ENCODE measurements around the gene MBOAT2. TPM values are rescaled to one million over a fixed set of nuclear protein-coding genes. Genes with fewer than 3 reads are reported as not detected.

Gene MBOAT2
- total RNA-seq, 1 experiment from 2014 or later, result 34.8 TPM

GRCh38 chr2:8997631-8998030 lies 5.9 kb downstream of the MBOAT2 start:
- in situ Hi-C loops (cut with HindIII; ENCODE audit: low pct_unique_long_range_greater_than_20kb, low sequenced_read_pairs), result no loop called here
- Histone ChIP-seq H3K4me1 (ENCODE audit: control insufficient read depth, insufficient read depth, low read length) (peaks cover 42% of the 10 kb centered on the region), H3K4me3 (ENCODE audit: low read depth in 2 of 2, low read length in 2 of 2) (no peak overlapping the region), H3K27ac (ENCODE audit: low read length) (no peak overlapping the region), H3K9me3 (ENCODE audit: control insufficient read depth, insufficient read depth, low read depth, low read length) (no peaks in the 10 kb centered on the region), H3K36me3 (ENCODE audit: control insufficient read depth, insufficient read depth, low read length) (no peaks in the 10 kb centered on the region; the same call in 1 of the 2 replicates), H3K27me3 (ENCODE audit: control insufficient read depth, insufficient read depth, low read length) (no peaks in the 10 kb centered on the region)
- no peak for TF ChIP-seq POLR2AphosphoS5 (IDR thresholded peaks at IDR 0.05; ENCODE audit: low read depth, low read length)
- no peak for TF ChIP-seq SIN3A (IDR thresholded peaks at IDR 0.05; ENCODE audit: borderline replicate concordance, insufficient read depth, low read depth, low read length)
- TF ChIP-seq REST (IDR thresholded peaks at IDR 0.05; ENCODE audit: insufficient read depth in 1 of 2, low read depth in 2 of 2, low read length in 1 of 2), result no peak
- TF ChIP-seq TCF7L2 (IDR thresholded peaks at IDR 0.05; ENCODE audit: low read depth, low read length), result no peak
- POLR2A ChIA-PET, result no interaction called here
- ATAC-seq (no peak), DNase-seq (ENCODE audit: low read depth, low spot score) (no peak)
- intact Hi-C loops (cut with micrococcal nuclease; ENCODE audit: unreplicated experiment), result no loop called here
- BruUV-seq (replicated peaks), result no TSS peak
- CTCF ChIA-PET, result no interaction called here

GRCh38 chr2:8997108-8997507 lies 6.4 kb downstream of the MBOAT2 start:
- CTCF ChIA-PET, result no interaction called here
- peaks cover 40% of the 10 kb centered on the region for H3K4me1 ChIP-seq (ENCODE audit: control insufficient read depth, insufficient read depth, low read length)
- no peak overlapping the region for H3K27ac ChIP-seq (ENCODE audit: low read length)
- POLR2A ChIA-PET, result no interaction called here
- DNase-seq (ENCODE audit: low read depth, low spot score) (no peak), ATAC-seq (no peak)
- intact Hi-C loops (cut with micrococcal nuclease; ENCODE audit: unreplicated experiment) (no loop called here), in situ Hi-C loops (cut with HindIII; ENCODE audit: low pct_unique_long_range_greater_than_20kb, low sequenced_read_pairs) (no loop called here)
- no peaks in the 10 kb centered on the region; the same call in 1 of the 2 replicates for H3K36me3 ChIP-seq (ENCODE audit: control insufficient read depth, insufficient read depth, low read length)
- TF ChIP-seq CTCF (IDR thresholded peaks at IDR 0.05) (no peak), POLR2AphosphoS5 (IDR thresholded peaks at IDR 0.05; ENCODE audit: low read depth, low read length) (no peak), REST (IDR thresholded peaks at IDR 0.05; ENCODE audit: insufficient read depth in 1 of 2, low read depth in 2 of 2, low read length in 1 of 2) (no peak), SIN3A (IDR thresholded peaks at IDR 0.05; ENCODE audit: borderline replicate concordance, insufficient read depth, low read depth, low read length) (no peak), TCF7L2 (IDR thresholded peaks at IDR 0.05; ENCODE audit: low read depth, low read length) (no peak)
- no TSS peak for BruUV-seq (replicated peaks)
- H3K4me3 ChIP-seq (ENCODE audit: low read depth in 2 of 2, low read length in 2 of 2), result no peak overlapping the region
- no peaks in the 10 kb centered on the region for H3K9me3 ChIP-seq (ENCODE audit: control insufficient read depth, insufficient read depth, low read depth, low read length)
- no peaks in the 10 kb centered on the region for H3K27me3 ChIP-seq (ENCODE audit: control insufficient read depth, insufficient read depth, low read length)

All from Panc1 (cell line).